Ovary (tissue), 1 donor: ENCODE results near the gene ATP8A1.

Experiments used
- EP300 ChIP-seq: sonication (generic); formaldehyde crosslinking; IDR thresholded peaks from one replicate; pipeline ENCODE4 v1.6.1; 2017; ENCODE audit warnings: antibody characterized with exemption
- POLR2A ChIP-seq: fragments of 450-650 bp; IDR thresholded peaks from one replicate; pipeline ENCODE4 v1.6.1; 2017; ENCODE audit warnings: antibody characterized with exemption, mild to moderate bottlenecking, moderate library complexity

- TF ChIP-seq POLR2A (peak; percentile 12), EP300 (no peak)
These were observed 294 bp downstream of the ATP8A1 start for GRCh38 chr4:42656679-42656943.
